Hepatocyte (in vitro differentiated cells): ENCODE data around the gene PKP4. TPM values are rescaled to one million over a fixed set of nuclear protein-coding genes. Genes with fewer than 3 reads are reported as not detected.

Experiments
- DNase-seq: peaks from one replicate; pipeline ENCODE4 v3.0.0-alpha.2; 2016; ENCODE audit warnings: low spot score
- H2AFZ ChIP-seq: fragments of 200-600 bp; sonication (generic); 2 replicates; pipeline ENCODE4 v1.6.0; 2016; ENCODE audit warnings: antibody characterized with exemption, mild to moderate bottlenecking
- H3K27ac ChIP-seq: fragments of 200-600 bp; sonication (generic); 2 replicates; pipeline ENCODE4 v1.5.1; 2016; ENCODE audit warnings: mild to moderate bottlenecking
- H3K27me3 ChIP-seq: fragments of 200-600 bp; sonication (generic); 2 replicates; pipeline ENCODE4 v1.6.1; 2016
- H3K36me3 ChIP-seq: fragments of 200-600 bp; sonication (generic); replicated peaks from 2 replicates; pipeline ENCODE4 v1.5.1; 2016; ENCODE audit warnings: low read depth; ENCODE audit not compliant: insufficient read depth
- H3K4me1 ChIP-seq: fragments of 200-600 bp; sonication (generic); 2 replicates; pipeline ENCODE4 v1.5.1; 2016; ENCODE audit warnings: mild to moderate bottlenecking, moderate library complexity; ENCODE audit not compliant: insufficient read depth
- H3K4me2 ChIP-seq: fragments of 200-600 bp; sonication (generic); 2 replicates; pipeline ENCODE4 v1.6.0; 2016
- H3K4me3 ChIP-seq: fragments of 200-600 bp; sonication (generic); 2 replicates; pipeline ENCODE4 v1.5.1; 2016; ENCODE audit warnings: mild to moderate bottlenecking
- H3K79me2 ChIP-seq: fragments of 200-600 bp; sonication (generic); 2 replicates; pipeline ENCODE4 v1.6.0; 2017; ENCODE audit warnings: mild to moderate bottlenecking
- H3K9me2 ChIP-seq: fragments of 200-600 bp; sonication (generic); replicated peaks from 2 replicates; pipeline ENCODE4 v1.6.0; 2017; ENCODE audit warnings: mild to moderate bottlenecking; ENCODE audit not compliant: insufficient read depth
- H3K9me3 ChIP-seq: fragments of 200-600 bp; sonication (generic); 2 replicates; pipeline ENCODE4 v1.5.1; 2016; ENCODE audit warnings: low read depth, mild to moderate bottlenecking
- H4K20me1 ChIP-seq: fragments of 200-600 bp; sonication (generic); 2 replicates; pipeline ENCODE4 v1.6.0; 2016; ENCODE audit warnings: mild to moderate bottlenecking; ENCODE audit not compliant: insufficient read depth, poor library complexity, severe bottlenecking
- EZH2 ChIP-seq: fragments of 200-600 bp; sonication (generic); IDR thresholded peaks from 2 replicates; pipeline ENCODE4 v1.6.1; 2016; ENCODE audit warnings: antibody characterized with exemption, mild to moderate bottlenecking, borderline replicate concordance
- EZH2phosphoT487 ChIP-seq: fragments of 200-600 bp; sonication (generic); IDR thresholded peaks from one replicate; pipeline ENCODE4 v1.6.1; 2018; ENCODE audit warnings: antibody characterized with exemption, mild to moderate bottlenecking, low read depth, moderate library complexity; ENCODE audit not compliant: unreplicated experiment, severe bottlenecking
- WGBS: methylation state at CpG from one replicate; pipeline ENCODE4 v1.1.6; 2016; ENCODE audit warnings: low lambda C conversion rate; ENCODE audit errors: missing lambda C conversion rate; 5-methylcytosine and 5-hydroxymethylcytosine counted together
- polyA plus RNA-seq: library from polyadenylated mRNA; unstranded; fragments of >200 nt; fragmentation: Nextera tagmentation; extraction: Ambion mirVana; gene quantifications from 2 replicates; pipeline ENCODE4 v1.2.1, GENCODE V29; 2016
- total RNA-seq: library from RNA; depleted of rRNA; stranded (reverse); fragments of >200 nt; gene quantifications from 2 replicates; pipeline ENCODE4 v1.2.3, GENCODE V29; 2014
- TF ChIP-seq, protein P1 (sequence below): fragments of 200-600 bp; sonication (generic); IDR thresholded peaks from 2 replicates; pipeline ENCODE4 v1.5.1; 2016; ENCODE audit warnings: antibody characterized with exemption, mild to moderate bottlenecking; ENCODE audit not compliant: poor library complexity

Gene PKP4
- total and polyA plus RNA-seq, 2 experiments from 2014 or later, result 10.6 to 32.2 TPM

DNA sequence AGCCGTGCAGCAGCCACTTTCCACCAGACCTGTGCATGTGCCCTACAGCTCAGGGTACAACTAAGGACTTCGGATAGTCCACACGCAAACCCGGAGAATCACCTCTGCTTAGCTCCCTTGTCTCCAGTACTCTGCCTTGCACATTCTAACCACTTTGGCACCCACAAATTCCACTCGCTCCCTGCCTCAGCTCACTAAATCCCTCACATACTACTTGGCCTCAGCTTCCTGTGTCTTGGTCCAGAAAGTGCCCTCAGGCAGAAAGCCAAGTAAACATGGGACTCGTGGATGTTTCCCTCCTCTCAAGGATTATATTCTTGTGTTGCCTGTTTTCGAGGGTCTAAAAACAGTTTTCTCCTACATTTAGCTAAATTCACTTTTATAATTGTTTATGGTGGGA lies 180.6 kb downstream of the PKP4 start:
- Histone ChIP-seq H3K27ac (no peak overlapping the region), H3K79me2 (no peaks in the 10 kb centered on the region), H2AFZ (no peak overlapping the region), H3K9me3 (no peaks in the 10 kb centered on the region), H3K4me1 (no peaks in the 10 kb centered on the region), H3K4me2 (no peak overlapping the region), H3K4me3 (no peak overlapping the region), H4K20me1 (no peaks in the 10 kb centered on the region), H3K36me3 (no peaks in the 10 kb centered on the region), H3K9me2 (no peaks in the 10 kb centered on the region), H3K27me3 (no peaks in the 10 kb centered on the region)
- DNase-seq, result no peak
- WGBS, result 85% methylated on average over 7 of the region's 7 CpGs
- TF ChIP-seq, protein P1, sequence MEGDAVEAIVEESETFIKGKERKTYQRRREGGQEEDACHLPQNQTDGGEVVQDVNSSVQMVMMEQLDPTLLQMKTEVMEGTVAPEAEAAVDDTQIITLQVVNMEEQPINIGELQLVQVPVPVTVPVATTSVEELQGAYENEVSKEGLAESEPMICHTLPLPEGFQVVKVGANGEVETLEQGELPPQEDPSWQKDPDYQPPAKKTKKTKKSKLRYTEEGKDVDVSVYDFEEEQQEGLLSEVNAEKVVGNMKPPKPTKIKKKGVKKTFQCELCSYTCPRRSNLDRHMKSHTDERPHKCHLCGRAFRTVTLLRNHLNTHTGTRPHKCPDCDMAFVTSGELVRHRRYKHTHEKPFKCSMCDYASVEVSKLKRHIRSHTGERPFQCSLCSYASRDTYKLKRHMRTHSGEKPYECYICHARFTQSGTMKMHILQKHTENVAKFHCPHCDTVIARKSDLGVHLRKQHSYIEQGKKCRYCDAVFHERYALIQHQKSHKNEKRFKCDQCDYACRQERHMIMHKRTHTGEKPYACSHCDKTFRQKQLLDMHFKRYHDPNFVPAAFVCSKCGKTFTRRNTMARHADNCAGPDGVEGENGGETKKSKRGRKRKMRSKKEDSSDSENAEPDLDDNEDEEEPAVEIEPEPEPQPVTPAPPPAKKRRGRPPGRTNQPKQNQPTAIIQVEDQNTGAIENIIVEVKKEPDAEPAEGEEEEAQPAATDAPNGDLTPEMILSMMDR, result no peak

DNA sequence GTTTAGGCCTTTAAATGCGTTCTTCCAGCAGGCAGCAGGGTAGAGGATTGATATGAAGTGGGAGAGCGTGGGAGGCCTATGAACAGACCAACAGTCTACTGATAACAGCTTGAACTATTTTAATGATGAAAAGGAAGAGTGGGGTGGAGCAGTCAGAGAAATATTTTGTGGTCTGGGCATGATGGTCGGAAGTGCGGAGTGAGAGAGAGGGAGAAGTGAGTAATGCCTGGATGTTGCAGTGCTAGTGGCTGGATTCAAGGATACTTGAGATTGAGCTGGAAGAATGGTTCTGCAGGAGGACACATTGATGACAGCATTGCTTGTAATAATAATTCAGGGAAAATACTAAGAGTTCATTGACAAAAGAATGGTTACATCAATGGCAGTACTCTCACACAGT lies 187.4 kb downstream of the PKP4 start:
- H3K4me1 ChIP-seq, result no peaks in the 10 kb centered on the region
- DNase-seq, result no peak
- H3K36me3 ChIP-seq, result no peaks in the 10 kb centered on the region
- H3K27ac ChIP-seq, result no peak overlapping the region
- TF ChIP-seq, protein P1, result no peak
- TF ChIP-seq EZH2 (no peak), EZH2phosphoT487 (no peak)
- H3K9me2 ChIP-seq, result no peaks in the 10 kb centered on the region
- no peaks in the 10 kb centered on the region for H3K9me3 ChIP-seq
- WGBS, result 82% methylated on average over 4 of the region's 4 CpGs
- H3K79me2 ChIP-seq, result no peaks in the 10 kb centered on the region
- H2AFZ ChIP-seq, result no peak overlapping the region
- H3K4me3 ChIP-seq, result no peak overlapping the region
- H4K20me1 ChIP-seq, result no peaks in the 10 kb centered on the region
- H3K4me2 ChIP-seq, result no peak overlapping the region
- H3K27me3 ChIP-seq, result no peaks in the 10 kb centered on the region

DNA sequence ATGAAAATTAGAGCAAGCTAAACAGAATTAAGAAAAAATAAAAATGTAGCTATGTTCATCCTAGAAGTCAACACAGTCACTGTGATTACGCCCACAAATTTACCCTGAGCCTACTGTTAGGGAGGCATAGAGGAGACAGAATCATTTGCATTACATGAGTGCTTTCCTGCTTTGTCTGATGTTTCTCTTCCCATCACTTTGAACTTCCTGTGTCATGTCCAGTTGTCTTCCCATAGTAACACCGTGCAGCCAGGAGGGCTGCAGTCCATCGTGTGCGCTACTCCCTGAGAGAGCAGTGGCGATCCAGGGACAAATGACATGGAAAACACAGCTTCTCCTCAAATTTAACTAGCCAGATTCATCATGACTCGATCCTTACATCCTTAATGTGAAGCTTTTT lies 188.5 kb downstream of the PKP4 start:
- Histone ChIP-seq H3K9me3 (no peaks in the 10 kb centered on the region), H2AFZ (no peak overlapping the region), H3K4me1 (no peaks in the 10 kb centered on the region), H3K9me2 (no peaks in the 10 kb centered on the region), H3K4me3 (no peak overlapping the region), H3K79me2 (no peaks in the 10 kb centered on the region), H3K4me2 (no peak overlapping the region), H4K20me1 (no peaks in the 10 kb centered on the region), H3K27ac (no peak overlapping the region), H3K27me3 (no peaks in the 10 kb centered on the region), H3K36me3 (no peaks in the 10 kb centered on the region)
- WGBS, result 84% methylated on average over 6 of the region's 6 CpGs
- DNase-seq, result no peak
- no peak for TF ChIP-seq EZH2phosphoT487
- TF ChIP-seq, protein P1, result no peak
- TF ChIP-seq EZH2, result no peak
